HepG2 (cell line): ENCODE measurements around the gene SFXN5. TPM values are rescaled to one million over a fixed set of nuclear protein-coding genes. Genes with fewer than 3 reads are reported as not detected.

Source experiments
- ATAC-seq: fragments of 200-7000 bp; cut with Tn5 transposase; 3 replicates; pipeline ENCODE4 v1.9.1; 2020; ENCODE audit warnings: mild to moderate bottlenecking, moderate library complexity
- BruUV-seq: library from RNA; stranded (reverse); fragments of 400-500 nt; replicated peaks from 2 replicates; lab custom pipeline; 2021; lab: Mats Ljungman, UMichigan
- CTCF ChIA-PET: fragments of 300-600 bp; formaldehyde crosslinking; extraction: SDS; loops from one replicate; lab custom pipeline; 2021; ENCODE audit warnings: low total read pairs, inconsistent platforms, low intra/inter-chr PET ratio; lab: Yijun Ruan, JAX
- POLR2A ChIA-PET: fragments of 350-600 bp; sonication (Branson Sonifier 250); formaldehyde crosslinking; loops from one replicate; lab custom pipeline; 2020; ENCODE audit warnings: antibody characterized with exemption, inconsistent platforms; lab: Yijun Ruan, JAX
- DNase-seq: peaks from one replicate; pipeline ENCODE4 v3.0.0-alpha.2; 2015; ENCODE audit warnings: low spot score
- FAIRE-seq: peaks from 3 replicates; lab custom pipeline; 2011; peaks lifted over from hg19 to GRCh38; lab: Jason Lieb, UNC
- H2AFZ ChIP-seq: one replicate; pipeline ENCODE4 v1.6.1; 2011; ENCODE audit warnings: low read length, inconsistent platforms
- H3K27ac ChIP-seq: fragments of 300-600 bp; 3 replicates; pipeline ENCODE4 v1.8.0; 2011; ENCODE audit warnings: mixed run types, mild to moderate bottlenecking, mixed read lengths, low read length, inconsistent platforms; ENCODE audit not compliant: insufficient read depth; ENCODE audit errors: extremely low read length
- H3K27me3 ChIP-seq, 2 experiments: fragments of 200-600 bp in 1 of 2; 2 replicates in 1 of 2; 3 replicates in 1 of 2; pipeline versions ENCODE4 v1.6.0 to v1.8.0; 2011; ENCODE audit warnings: low read length in 2 of 2, mild to moderate bottlenecking in 2 of 2, moderate library complexity in 2 of 2, inconsistent platforms in 1 of 2; ENCODE audit not compliant: insufficient read depth in 2 of 2, control insufficient read depth in 1 of 2
- H3K36me3 ChIP-seq, 2 experiments: fragments of 200-600 bp in 1 of 2; replicated peaks in 1 of 2; 2 replicates in 1 of 2; 3 replicates in 1 of 2; pipeline versions ENCODE4 v1.5.1 to v1.8.0; 2011; ENCODE audit warnings: low read length in 2 of 2, inconsistent platforms in 1 of 2; ENCODE audit not compliant: insufficient read depth in 2 of 2, control insufficient read depth in 1 of 2
- H3K4me1 ChIP-seq: 2 replicates; pipeline ENCODE4 v1.5.1; 2012; ENCODE audit warnings: low read length, inconsistent platforms; ENCODE audit not compliant: insufficient read depth
- H3K4me2 ChIP-seq: 2 replicates; pipeline ENCODE4 v1.6.0; 2011; ENCODE audit warnings: low read depth, low read length, inconsistent platforms
- H3K4me3 ChIP-seq, 3 experiments: fragments of 200-600 bp in 1 of 3; sonication (generic), shearing (Covaris generic) in 1 of 3; replicated peaks in 1 of 3; 2 replicates each; pipeline ENCODE4 v1.5.1; 2011 to 2016; ENCODE audit warnings: low read length in 3 of 3, inconsistent platforms in 2 of 3, low read depth in 2 of 3, mild to moderate bottlenecking in 2 of 3, control low read depth in 1 of 3, mixed read lengths in 1 of 3; ENCODE audit not compliant: insufficient read depth in 1 of 3
- H3K79me2 ChIP-seq: one replicate; pipeline ENCODE4 v1.6.1; 2011; ENCODE audit warnings: low read length, inconsistent platforms; ENCODE audit not compliant: insufficient read depth
- H3K9ac ChIP-seq: 2 replicates; pipeline ENCODE4 v1.6.0; 2011; ENCODE audit warnings: mild to moderate bottlenecking, low read depth, low read length, inconsistent platforms; ENCODE audit not compliant: insufficient read depth
- H3K9me3 ChIP-seq: 2 replicates; pipeline ENCODE4 v1.5.1; 2012; ENCODE audit warnings: mild to moderate bottlenecking, low read length
- H4K20me1 ChIP-seq: 2 replicates; pipeline ENCODE4 v1.6.0; 2011; ENCODE audit warnings: inconsistent platforms, mild to moderate bottlenecking, low read length, moderate library complexity; ENCODE audit not compliant: insufficient read depth
- BRF2 ChIP-seq: sonication (generic); formaldehyde crosslinking; IDR thresholded peaks from 2 replicates; pipeline ENCODE4 v1.8.1; 2022; ENCODE audit warnings: mild to moderate bottlenecking, missing genetic modification reagents
- CENPT ChIP-seq: sonication (generic); formaldehyde crosslinking; IDR thresholded peaks from 2 replicates; pipeline ENCODE4 v1.8.0; 2022; ENCODE audit warnings: low read depth, mild to moderate bottlenecking, moderate library complexity, missing genetic modification reagents
- CREB1 ChIP-seq, 2 experiments: fragments of 450-650 bp in 1 of 2; IDR thresholded peaks; 2 replicates each; pipeline ENCODE4 v1.6.1; 2016 to 2017; ENCODE audit warnings: control low read depth in 1 of 2, mild to moderate bottlenecking in 1 of 2, missing compliant biosample characterization in 1 of 2, missing genetic modification characterization in 1 of 2
- GABPB1 ChIP-seq: IDR thresholded peaks from 2 replicates; pipeline ENCODE4 v1.6.1; 2016; ENCODE audit warnings: mild to moderate bottlenecking, missing genetic modification reagents, moderate library complexity, missing compliant biosample characterization
- PCBP1 ChIP-seq: fragments of 200-400 bp; formaldehyde crosslinking; IDR thresholded peaks from 2 replicates; pipeline ENCODE4 v1.6.1; 2017; ENCODE audit warnings: mild to moderate bottlenecking, low read depth, low read length, borderline replicate concordance
- RFX1 ChIP-seq: fragments of 450-650 bp; IDR thresholded peaks from 2 replicates; pipeline ENCODE4 v1.6.1; 2017
- RFX3 ChIP-seq: IDR thresholded peaks from 2 replicates; pipeline ENCODE4 v1.6.1; 2016; ENCODE audit warnings: missing biosample characterization, missing genetic modification reagents
- TRAFD1 ChIP-seq: sonication (generic); formaldehyde crosslinking; IDR thresholded peaks from 2 replicates; pipeline ENCODE4 v1.5.1; 2020; ENCODE audit warnings: missing genetic modification reagents, mild to moderate bottlenecking, borderline replicate concordance
- ZNF362 ChIP-seq: sonication (generic); formaldehyde crosslinking; IDR thresholded peaks from 2 replicates; pipeline ENCODE4 v1.4.0; 2020; ENCODE audit warnings: missing genetic modification reagents, mild to moderate bottlenecking, borderline replicate concordance
- ZNF616 ChIP-seq: sonication (generic); formaldehyde crosslinking; IDR thresholded peaks from 2 replicates; pipeline ENCODE4 v1.5.0; 2020; ENCODE audit warnings: low read depth, mild to moderate bottlenecking, missing genetic modification reagents
- ZNF660 ChIP-seq: sonication (generic); formaldehyde crosslinking; IDR thresholded peaks from 2 replicates; pipeline ENCODE4 v1.5.1; 2020; ENCODE audit warnings: mild to moderate bottlenecking, low read depth, missing genetic modification reagents, borderline replicate concordance
- ZNF672 ChIP-seq: sonication (generic); formaldehyde crosslinking; IDR thresholded peaks from 2 replicates; pipeline ENCODE4 v1.8.1; 2022; ENCODE audit warnings: missing genetic modification reagents
- WGBS: methylation state at CpG from one replicate; pipeline ENCODE4 v1.1.6; 2017; ENCODE audit warnings: low lambda C conversion rate; 5-methylcytosine and 5-hydroxymethylcytosine counted together
- in situ Hi-C: cut with HindIII; loops from 2 replicates; pipeline ENCODE4 v1.10.0; 2017; ENCODE audit warnings: low pct_unique_long_range_greater_than_20kb; ENCODE audit not compliant: extremely low pct_ligation_motif_present
- intact Hi-C: fragments of 100-400 bp; cut with micrococcal nuclease; formaldehyde crosslinking; loops from one replicate; pipeline ENCODE4 v1.10.0; 2022; ENCODE audit not compliant: unreplicated experiment
- polyA plus RNA-seq, 8 experiments: library from polyadenylated mRNA; depleted of rRNA in 3 of 8; stranded (reverse) in 7 of 8; unstranded in 1 of 8; fragments of >200 nt; fragmentation: Illumina TruSeq in 4 of 8; extraction: Trizol in 4 of 8; gene quantifications; 2 replicates each; pipeline versions ENCODE4 v1.2.1 to v1.2.3, GENCODE V29; 2011 to 2016; ENCODE audit warnings: low read depth in 4 of 8, missing spikeins in 1 of 8, mixed read lengths in 1 of 8; ENCODE audit not compliant: insufficient read depth in 1 of 8
- total RNA-seq, 5 experiments: library from RNA; depleted of rRNA; stranded (reverse); fragments of >200 nt; fragmentation: Illumina TruSeq; extraction: Trizol; gene quantifications; 2 replicates each; pipeline ENCODE4 v1.2.3, GENCODE V29; 2016; ENCODE audit warnings: low read depth in 1 of 5
- TF ChIP-seq, protein P1 (sequence below): sonication (generic); formaldehyde crosslinking; IDR thresholded peaks from 2 replicates; pipeline ENCODE4 v1.9.0; 2021; ENCODE audit warnings: missing genetic modification reagents, borderline replicate concordance

Gene SFXN5
- total and polyA plus RNA-seq, 2 of the 13 experiments (the other 11 are each of a cell fraction or from before 2014, with no cell fraction given): 34.9 to 37.4 TPM

DNA sequence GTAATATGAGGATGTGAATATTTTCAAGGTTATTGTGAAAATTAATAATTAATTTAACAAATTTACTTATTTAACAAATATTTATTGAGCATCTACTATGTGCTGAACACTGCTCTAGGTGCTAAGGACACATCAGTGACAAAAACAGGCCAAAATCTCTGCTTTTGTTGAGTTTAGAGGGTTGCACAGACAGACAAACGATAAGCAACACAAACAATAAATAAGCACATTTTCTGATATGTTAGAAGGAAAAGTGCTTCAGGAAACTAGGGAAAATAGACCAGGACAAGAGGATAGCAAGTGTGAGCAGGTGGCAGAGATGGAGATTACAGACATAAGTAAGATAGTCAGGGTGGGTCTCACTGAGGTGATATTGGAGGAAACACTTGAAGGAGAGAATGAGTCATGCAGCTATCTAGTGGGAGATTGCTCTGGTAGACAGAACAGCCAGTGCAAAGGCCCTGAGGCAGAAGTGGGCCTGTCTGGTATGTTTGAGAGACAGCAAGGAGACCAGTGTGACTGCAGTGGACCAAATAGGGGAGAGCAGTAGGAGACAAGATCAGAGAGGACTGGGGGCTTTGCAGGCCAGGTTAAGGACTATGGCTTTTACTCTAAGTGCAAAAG lies 38.3 kb downstream of the SFXN5 start (continued):
- TF ChIP-seq GABPB1 (CRISPR knock-in tag): no peak
- TF ChIP-seq, protein P1, sequence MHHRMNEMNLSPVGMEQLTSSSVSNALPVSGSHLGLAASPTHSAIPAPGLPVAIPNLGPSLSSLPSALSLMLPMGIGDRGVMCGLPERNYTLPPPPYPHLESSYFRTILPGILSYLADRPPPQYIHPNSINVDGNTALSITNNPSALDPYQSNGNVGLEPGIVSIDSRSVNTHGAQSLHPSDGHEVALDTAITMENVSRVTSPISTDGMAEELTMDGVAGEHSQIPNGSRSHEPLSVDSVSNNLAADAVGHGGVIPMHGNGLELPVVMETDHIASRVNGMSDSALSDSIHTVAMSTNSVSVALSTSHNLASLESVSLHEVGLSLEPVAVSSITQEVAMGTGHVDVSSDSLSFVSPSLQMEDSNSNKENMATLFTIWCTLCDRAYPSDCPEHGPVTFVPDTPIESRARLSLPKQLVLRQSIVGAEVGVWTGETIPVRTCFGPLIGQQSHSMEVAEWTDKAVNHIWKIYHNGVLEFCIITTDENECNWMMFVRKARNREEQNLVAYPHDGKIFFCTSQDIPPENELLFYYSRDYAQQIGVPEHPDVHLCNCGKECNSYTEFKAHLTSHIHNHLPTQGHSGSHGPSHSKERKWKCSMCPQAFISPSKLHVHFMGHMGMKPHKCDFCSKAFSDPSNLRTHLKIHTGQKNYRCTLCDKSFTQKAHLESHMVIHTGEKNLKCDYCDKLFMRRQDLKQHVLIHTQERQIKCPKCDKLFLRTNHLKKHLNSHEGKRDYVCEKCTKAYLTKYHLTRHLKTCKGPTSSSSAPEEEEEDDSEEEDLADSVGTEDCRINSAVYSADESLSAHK (CRISPR knock-in tag): no peak
- TF ChIP-seq, all 625 proteins: peak for 15

DNA sequence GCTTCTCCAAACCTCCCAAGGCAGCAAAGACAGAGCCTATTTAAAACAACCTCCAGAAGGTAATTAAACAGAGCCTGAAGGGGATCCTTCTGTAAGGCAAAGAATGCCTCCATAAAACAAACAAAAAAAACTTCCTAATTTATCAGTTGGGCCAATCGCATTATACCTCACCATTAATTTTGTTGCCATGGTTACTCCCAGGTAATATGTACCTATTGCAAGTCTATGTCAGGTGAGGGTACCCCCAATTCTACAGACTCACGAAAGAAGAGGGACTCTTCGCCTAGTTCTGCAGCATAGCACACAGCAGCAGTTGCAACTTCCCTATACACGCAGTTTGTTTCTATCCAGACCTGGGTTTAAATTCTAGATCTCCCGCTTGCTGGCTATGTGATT lies 38.8 kb downstream of the SFXN5 start:
- Histone ChIP-seq H3K9me3 (no peaks in the 10 kb centered on the region), H3K36me3 (peaks cover 1 to 11% of the 10 kb centered on the region in 2 experiments; a peak in 4 of 5 replicates), H4K20me1 (no peaks in the 10 kb centered on the region), H3K4me1 (peaks cover 72% of the 10 kb centered on the region), H3K27ac (peak overlapping the region; percentile 97), H3K79me2 (peaks cover 5% of the 10 kb centered on the region), H3K9ac (peak overlapping the region; percentile 77), H3K4me2 (peak overlapping the region; percentile 96), H3K4me3 (peak overlapping the region; percentile 23 to 57 (median 31); a peak in 5 of 6 replicates), H2AFZ (no peak overlapping the region), H3K27me3 (no peaks in the 10 kb centered on the region)
- FAIRE-seq (no peak), DNase-seq (no peak), ATAC-seq (no peak)
- 56% methylated on average over 5 of the region's 5 CpGs for WGBS
- intact Hi-C loops: loop anchor here (1.0 to 2.0 kb wide), 2 partner anchors 11 to 40 kb away; no protein-coding TSS in a partner anchor
- in situ Hi-C loops: no loop called here
- POLR2A ChIA-PET: interaction anchor here (0.8 to 6.3 kb wide), 19 partner anchors 9 to 201 kb away, joined by 3 to 133 read pairs (median 8); partner anchors contain the start of genes CCT7, PRADC1, SFXN5 and SMYD5
- no TSS peak for BruUV-seq
- CTCF ChIA-PET: no interaction called here
- TF ChIP-seq ZNF616 (CRISPR knock-in tag): no peak
- 0 out of 2 replicates have a peak, but pooled peaks have one; percentile 9 for TF ChIP-seq BRF2
- TF ChIP-seq RFX3: peak; percentile 65; the same call in 1 of the 2 replicates
- no peak for TF ChIP-seq CREB1 (IDR thresholded peaks at IDR 0.05)
- TF ChIP-seq CREB1 (CRISPR knock-in tag; IDR thresholded peaks at IDR 0.05): 0 out of 2 replicates have a peak, but pooled peaks have one; percentile 9
- peak; percentile 27; the same call in 1 of the 2 replicates for TF ChIP-seq ZNF362 (CRISPR knock-in tag)
- TF ChIP-seq RFX1: peak; percentile 60; the same call in 1 of the 2 replicates
- TF ChIP-seq CENPT: no peak
- no peak for TF ChIP-seq ZNF660 (CRISPR knock-in tag)
- no peak for TF ChIP-seq PCBP1
- TF ChIP-seq TRAFD1: 0 out of 2 replicates have a peak, but pooled peaks have one; percentile 42
- no peak for TF ChIP-seq ZNF672 (CRISPR knock-in tag)
